IPS-15b (cell line): ENCODE results near the gene VPS13C.

Experiments
- H3K27me3 ChIP-seq: one replicate; pipeline ENCODE4 v1.6.1; 2013; ENCODE audit warnings: low read length; ENCODE audit not compliant: control insufficient read depth, insufficient read depth
- H3K36me3 ChIP-seq: one replicate; pipeline ENCODE4 v1.6.1; 2013; ENCODE audit warnings: low read length; ENCODE audit not compliant: control insufficient read depth, insufficient read depth
- H3K4me1 ChIP-seq: one replicate; pipeline ENCODE4 v1.6.1; 2013; ENCODE audit warnings: mild to moderate bottlenecking, low read length; ENCODE audit not compliant: control insufficient read depth, insufficient read depth
- H3K4me3 ChIP-seq: one replicate; pipeline ENCODE4 v1.5.1; 2013; ENCODE audit warnings: low read depth, low read length
- H3K9ac ChIP-seq: one replicate; pipeline ENCODE4 v1.6.1; 2013; ENCODE audit warnings: low read depth, mild to moderate bottlenecking, low read length
- H3K9me3 ChIP-seq: one replicate; pipeline ENCODE4 v1.6.1; 2013; ENCODE audit warnings: mild to moderate bottlenecking, low read length; ENCODE audit not compliant: control insufficient read depth, insufficient read depth

The VPS13C gene

DNA sequence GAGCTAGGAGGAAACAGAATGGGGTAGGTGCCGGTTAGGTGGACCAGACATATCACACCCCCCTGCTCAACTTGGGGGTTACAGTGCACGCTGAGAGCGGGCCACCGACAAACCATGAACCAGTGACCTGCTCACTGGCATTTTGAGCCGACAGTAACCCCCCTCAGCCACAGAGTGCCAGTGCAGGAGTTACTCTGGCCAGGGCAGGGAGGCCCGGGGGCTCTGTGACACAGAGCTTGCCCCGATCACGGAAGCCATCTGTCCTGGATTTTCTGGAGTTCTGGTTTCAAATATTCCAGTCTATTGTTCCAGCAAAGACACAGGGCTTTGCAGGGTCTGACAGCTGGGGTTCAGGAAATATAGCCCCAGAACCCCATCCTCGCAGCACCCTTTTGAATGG lies 225.2 kb downstream of the VPS13C start:
- Histone ChIP-seq H3K36me3 (no peaks in the 10 kb centered on the region), H3K9ac (no peak overlapping the region), H3K27me3 (no peaks in the 10 kb centered on the region), H3K9me3 (no peaks in the 10 kb centered on the region), H3K4me3 (peak overlapping the region; percentile 30), H3K4me1 (peaks cover 7% of the 10 kb centered on the region)

GRCh38 chr15:61834076-61834697 lies 226.1 kb downstream of the VPS13C start:
- Histone ChIP-seq H3K9ac (no peak overlapping the region), H3K4me1 (peaks cover 7% of the 10 kb centered on the region), H3K4me3 (no peak overlapping the region), H3K9me3 (no peaks in the 10 kb centered on the region), H3K36me3 (no peaks in the 10 kb centered on the region), H3K27me3 (no peaks in the 10 kb centered on the region)

- no peaks in the 10 kb centered on the region for H3K36me3 ChIP-seq
- H3K27me3 ChIP-seq = no peaks in the 10 kb centered on the region
- H3K9ac ChIP-seq = no peak overlapping the region
- peaks cover 7% of the 10 kb centered on the region for H3K4me1 ChIP-seq
- H3K4me3 ChIP-seq = no peak overlapping the region
- H3K9me3 ChIP-seq = no peaks in the 10 kb centered on the region
Measured at GRCh38 chr15:61832223-61832622, 228.0 kb downstream of the VPS13C start.

DNA sequence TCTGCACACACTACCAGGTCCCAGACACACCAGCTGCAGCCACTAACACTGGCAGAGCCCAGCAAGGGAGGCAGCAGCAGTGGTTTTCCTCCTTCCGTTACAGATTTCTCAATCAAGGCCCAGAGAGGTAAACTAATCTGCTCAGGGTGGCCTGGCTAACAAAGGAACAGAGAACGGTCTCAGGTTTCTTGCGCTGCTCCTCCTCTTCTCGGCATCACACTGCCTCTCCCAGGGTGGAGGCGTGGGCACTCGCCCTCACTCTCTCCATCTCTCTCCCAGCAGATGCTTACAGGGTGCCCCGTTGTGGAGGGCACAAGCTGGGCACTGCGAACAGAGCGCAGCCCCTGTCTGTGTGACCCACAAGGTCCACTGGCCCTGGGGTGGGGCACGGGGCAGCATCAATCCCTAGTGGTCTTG lies 228.7 kb downstream of the VPS13C start:
- H3K9me3 ChIP-seq = no peaks in the 10 kb centered on the region
- H3K4me3 ChIP-seq = no peak overlapping the region
- H3K27me3 ChIP-seq = no peaks in the 10 kb centered on the region
- H3K36me3 ChIP-seq = no peaks in the 10 kb centered on the region
- peaks cover 7% of the 10 kb centered on the region for H3K4me1 ChIP-seq
- no peak overlapping the region for H3K9ac ChIP-seq

DNA sequence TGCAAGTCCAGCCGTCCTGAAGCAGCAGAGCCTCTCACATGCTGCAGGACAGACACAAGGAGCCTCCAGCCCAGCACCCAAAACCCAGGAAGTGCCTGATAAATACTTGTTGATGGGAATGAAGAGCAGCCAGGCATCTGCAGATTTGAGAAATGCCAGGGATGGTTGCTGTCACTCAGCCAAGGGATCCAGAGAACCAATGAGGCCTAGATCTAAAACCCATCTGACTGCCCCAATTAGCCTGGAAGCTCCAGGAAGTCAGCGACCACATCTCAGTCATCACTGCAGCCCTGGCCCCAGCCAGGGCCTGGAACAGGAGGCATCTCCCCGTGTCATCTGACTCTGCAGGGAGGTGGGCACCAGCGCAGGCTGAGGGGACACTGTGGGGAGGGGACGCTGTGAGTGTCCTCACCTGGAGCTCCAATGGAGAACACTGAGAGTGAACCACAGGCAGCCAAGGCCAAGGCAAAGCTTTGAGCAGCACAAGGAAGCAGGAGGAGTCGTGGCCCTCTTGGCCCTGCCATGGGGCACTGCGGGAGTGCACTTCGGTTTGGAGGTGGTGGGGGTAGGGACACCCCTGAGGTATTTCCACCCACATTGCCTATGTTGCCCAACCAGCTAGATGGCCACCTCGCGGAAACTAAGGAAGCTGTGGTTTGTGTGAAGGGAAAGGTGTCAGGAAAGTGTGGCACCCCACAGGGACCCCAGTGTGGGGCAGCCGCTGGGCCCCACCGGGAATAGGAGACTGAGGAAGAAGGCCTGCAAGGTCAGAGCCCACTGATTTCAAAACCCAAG lies 229.5 kb downstream of the VPS13C start:
- Histone ChIP-seq H3K36me3 (no peaks in the 10 kb centered on the region), H3K4me3 (no peak overlapping the region), H3K9me3 (no peaks in the 10 kb centered on the region), H3K9ac (no peak overlapping the region), H3K27me3 (no peaks in the 10 kb centered on the region), H3K4me1 (peaks cover 7% of the 10 kb centered on the region)

DNA sequence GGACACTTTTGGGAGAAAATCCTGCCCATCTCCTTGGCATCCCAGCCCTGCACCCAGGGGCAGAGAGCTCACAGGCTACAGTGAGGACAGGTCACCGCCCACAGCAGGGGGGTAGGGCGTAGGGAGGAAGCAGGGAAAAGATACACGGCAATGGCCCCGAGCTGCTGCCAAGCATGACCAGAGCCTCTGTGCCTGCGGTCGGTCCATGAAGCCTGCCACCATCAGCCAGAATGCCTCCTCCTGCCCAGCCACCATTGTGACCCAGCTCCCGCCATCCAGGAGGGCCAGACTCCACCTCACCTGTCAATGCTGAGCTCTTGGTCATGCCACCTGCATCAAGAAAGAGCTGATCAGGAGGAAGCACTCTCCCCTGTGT lies 230.7 kb downstream of the VPS13C start:
- H3K9me3 ChIP-seq = no peaks in the 10 kb centered on the region
- no peak overlapping the region for H3K4me3 ChIP-seq
- H3K4me1 ChIP-seq = peaks cover 6% of the 10 kb centered on the region
- no peaks in the 10 kb centered on the region for H3K36me3 ChIP-seq
- no peak overlapping the region for H3K9ac ChIP-seq
- H3K27me3 ChIP-seq = no peaks in the 10 kb centered on the region

GRCh38 chr15:61828860-61829513 lies 231.3 kb downstream of the VPS13C start:
- Histone ChIP-seq H3K4me3 (no peak overlapping the region), H3K4me1 (peaks cover 2% of the 10 kb centered on the region)

GRCh38 chr15:61828008-61828407 lies 232.2 kb downstream of the VPS13C start:
- H3K27me3 ChIP-seq = no peaks in the 10 kb centered on the region
- H3K9ac ChIP-seq = no peak overlapping the region
- H3K4me3 ChIP-seq = no peak overlapping the region
- H3K9me3 ChIP-seq = no peaks in the 10 kb centered on the region
- no peaks in the 10 kb centered on the region for H3K36me3 ChIP-seq
- H3K4me1 ChIP-seq = peaks cover 2% of the 10 kb centered on the region

More at GRCh38 chr15:61828860-61829513, 231.3 kb downstream of the VPS13C start:
- no peaks in the 10 kb centered on the region for H3K9me3 ChIP-seq
- H3K36me3 ChIP-seq = no peaks in the 10 kb centered on the region
- H3K9ac ChIP-seq = no peak overlapping the region
- H3K27me3 ChIP-seq = no peaks in the 10 kb centered on the region

DNA sequence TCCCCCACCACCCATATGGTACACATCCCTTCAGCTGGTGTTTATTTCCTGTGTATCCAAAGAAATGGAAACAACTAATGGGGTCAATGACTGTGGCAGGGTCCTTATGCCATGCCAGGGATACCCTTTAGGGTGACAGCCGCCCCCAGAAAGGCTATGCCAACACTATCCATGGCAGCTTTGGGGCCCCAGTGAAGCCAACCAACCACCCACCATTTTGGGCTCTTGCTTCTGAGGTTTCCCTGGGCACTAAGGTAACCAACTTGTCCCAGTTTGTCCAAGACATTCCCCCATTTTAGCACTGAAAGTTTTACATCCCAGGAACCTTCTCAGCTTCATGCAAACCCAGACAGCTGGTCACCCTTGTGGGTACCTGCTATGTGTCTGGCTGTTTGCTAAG lies 233.1 kb downstream of the VPS13C start:
- no peaks in the 10 kb centered on the region for H3K27me3 ChIP-seq
- H3K9me3 ChIP-seq = no peaks in the 10 kb centered on the region
- H3K9ac ChIP-seq = no peak overlapping the region
- H3K4me3 ChIP-seq = no peak overlapping the region
- H3K36me3 ChIP-seq = no peaks in the 10 kb centered on the region
- H3K4me1 ChIP-seq = peaks cover 2% of the 10 kb centered on the region

GRCh38 chr15:61824291-61824690 lies 236.0 kb downstream of the VPS13C start:
- Histone ChIP-seq H3K4me3 (no peak overlapping the region), H3K9ac (no peak overlapping the region), H3K9me3 (no peaks in the 10 kb centered on the region), H3K27me3 (no peaks in the 10 kb centered on the region), H3K36me3 (no peaks in the 10 kb centered on the region), H3K4me1 (no peaks in the 10 kb centered on the region)

GRCh38 chr15:61822511-61822910 lies 237.7 kb downstream of the VPS13C start:
- Histone ChIP-seq H3K4me1 (no peaks in the 10 kb centered on the region), H3K27me3 (no peaks in the 10 kb centered on the region), H3K9me3 (no peaks in the 10 kb centered on the region), H3K4me3 (no peak overlapping the region), H3K9ac (no peak overlapping the region), H3K36me3 (no peaks in the 10 kb centered on the region)

GRCh38 chr15:61820951-61821350 lies 239.3 kb downstream of the VPS13C start:
- no peaks in the 10 kb centered on the region for H3K36me3 ChIP-seq
- peaks cover 2% of the 10 kb centered on the region for H3K4me1 ChIP-seq
- H3K4me3 ChIP-seq = no peak overlapping the region
- no peaks in the 10 kb centered on the region for H3K27me3 ChIP-seq
- H3K9me3 ChIP-seq = no peaks in the 10 kb centered on the region
- H3K9ac ChIP-seq = no peak overlapping the region
